ENCODE data around the gene CALHM3. TPM values are rescaled to one million over a fixed set of nuclear protein-coding genes. Genes with fewer than 3 reads are reported as not detected.

CALHM3 gene
- total and polyA plus RNA-seq, 2 experiments from 2014 or later = 0.14 to 0.19 TPM

DNA sequence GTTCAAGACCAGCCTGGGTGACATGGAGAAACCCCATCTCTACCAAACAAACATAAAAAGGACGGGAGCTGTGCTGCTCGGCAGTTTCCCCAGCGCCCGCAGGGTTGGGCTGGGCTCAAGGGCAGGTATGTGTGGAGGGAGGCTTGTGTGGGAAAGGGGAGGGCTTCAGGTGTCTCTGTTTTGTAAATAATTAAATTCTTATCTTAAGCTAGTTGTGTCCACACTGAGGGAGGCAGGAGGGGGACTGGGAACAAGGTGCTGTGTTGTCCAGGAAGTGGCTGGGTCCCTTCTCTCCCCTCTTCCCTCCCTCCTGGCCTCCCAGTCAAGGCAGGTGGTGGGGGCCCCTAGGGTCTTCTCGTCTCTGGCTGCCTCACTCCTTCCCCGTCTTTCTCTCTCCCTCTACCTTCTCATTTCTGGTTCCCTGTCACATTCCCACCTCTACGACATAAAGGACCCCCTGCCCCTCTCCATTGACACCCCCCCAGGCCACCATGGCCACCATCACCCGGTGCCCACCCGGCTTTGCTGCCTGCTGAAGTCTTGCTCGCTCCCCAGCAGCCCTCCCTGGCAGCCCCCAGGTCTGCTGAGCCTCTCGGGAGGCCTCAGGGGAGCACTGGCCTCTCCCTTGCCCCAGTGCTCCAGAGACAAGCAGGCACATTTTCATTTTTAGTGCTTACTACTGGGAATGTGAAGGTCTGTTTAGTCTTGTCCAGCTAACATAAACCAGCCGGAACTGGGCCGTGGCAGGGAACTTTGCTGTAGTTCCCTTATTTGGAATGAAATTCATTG is 33.7 kb upstream of the CALHM3 start (continued):
- TF ChIP-seq, protein P1, sequence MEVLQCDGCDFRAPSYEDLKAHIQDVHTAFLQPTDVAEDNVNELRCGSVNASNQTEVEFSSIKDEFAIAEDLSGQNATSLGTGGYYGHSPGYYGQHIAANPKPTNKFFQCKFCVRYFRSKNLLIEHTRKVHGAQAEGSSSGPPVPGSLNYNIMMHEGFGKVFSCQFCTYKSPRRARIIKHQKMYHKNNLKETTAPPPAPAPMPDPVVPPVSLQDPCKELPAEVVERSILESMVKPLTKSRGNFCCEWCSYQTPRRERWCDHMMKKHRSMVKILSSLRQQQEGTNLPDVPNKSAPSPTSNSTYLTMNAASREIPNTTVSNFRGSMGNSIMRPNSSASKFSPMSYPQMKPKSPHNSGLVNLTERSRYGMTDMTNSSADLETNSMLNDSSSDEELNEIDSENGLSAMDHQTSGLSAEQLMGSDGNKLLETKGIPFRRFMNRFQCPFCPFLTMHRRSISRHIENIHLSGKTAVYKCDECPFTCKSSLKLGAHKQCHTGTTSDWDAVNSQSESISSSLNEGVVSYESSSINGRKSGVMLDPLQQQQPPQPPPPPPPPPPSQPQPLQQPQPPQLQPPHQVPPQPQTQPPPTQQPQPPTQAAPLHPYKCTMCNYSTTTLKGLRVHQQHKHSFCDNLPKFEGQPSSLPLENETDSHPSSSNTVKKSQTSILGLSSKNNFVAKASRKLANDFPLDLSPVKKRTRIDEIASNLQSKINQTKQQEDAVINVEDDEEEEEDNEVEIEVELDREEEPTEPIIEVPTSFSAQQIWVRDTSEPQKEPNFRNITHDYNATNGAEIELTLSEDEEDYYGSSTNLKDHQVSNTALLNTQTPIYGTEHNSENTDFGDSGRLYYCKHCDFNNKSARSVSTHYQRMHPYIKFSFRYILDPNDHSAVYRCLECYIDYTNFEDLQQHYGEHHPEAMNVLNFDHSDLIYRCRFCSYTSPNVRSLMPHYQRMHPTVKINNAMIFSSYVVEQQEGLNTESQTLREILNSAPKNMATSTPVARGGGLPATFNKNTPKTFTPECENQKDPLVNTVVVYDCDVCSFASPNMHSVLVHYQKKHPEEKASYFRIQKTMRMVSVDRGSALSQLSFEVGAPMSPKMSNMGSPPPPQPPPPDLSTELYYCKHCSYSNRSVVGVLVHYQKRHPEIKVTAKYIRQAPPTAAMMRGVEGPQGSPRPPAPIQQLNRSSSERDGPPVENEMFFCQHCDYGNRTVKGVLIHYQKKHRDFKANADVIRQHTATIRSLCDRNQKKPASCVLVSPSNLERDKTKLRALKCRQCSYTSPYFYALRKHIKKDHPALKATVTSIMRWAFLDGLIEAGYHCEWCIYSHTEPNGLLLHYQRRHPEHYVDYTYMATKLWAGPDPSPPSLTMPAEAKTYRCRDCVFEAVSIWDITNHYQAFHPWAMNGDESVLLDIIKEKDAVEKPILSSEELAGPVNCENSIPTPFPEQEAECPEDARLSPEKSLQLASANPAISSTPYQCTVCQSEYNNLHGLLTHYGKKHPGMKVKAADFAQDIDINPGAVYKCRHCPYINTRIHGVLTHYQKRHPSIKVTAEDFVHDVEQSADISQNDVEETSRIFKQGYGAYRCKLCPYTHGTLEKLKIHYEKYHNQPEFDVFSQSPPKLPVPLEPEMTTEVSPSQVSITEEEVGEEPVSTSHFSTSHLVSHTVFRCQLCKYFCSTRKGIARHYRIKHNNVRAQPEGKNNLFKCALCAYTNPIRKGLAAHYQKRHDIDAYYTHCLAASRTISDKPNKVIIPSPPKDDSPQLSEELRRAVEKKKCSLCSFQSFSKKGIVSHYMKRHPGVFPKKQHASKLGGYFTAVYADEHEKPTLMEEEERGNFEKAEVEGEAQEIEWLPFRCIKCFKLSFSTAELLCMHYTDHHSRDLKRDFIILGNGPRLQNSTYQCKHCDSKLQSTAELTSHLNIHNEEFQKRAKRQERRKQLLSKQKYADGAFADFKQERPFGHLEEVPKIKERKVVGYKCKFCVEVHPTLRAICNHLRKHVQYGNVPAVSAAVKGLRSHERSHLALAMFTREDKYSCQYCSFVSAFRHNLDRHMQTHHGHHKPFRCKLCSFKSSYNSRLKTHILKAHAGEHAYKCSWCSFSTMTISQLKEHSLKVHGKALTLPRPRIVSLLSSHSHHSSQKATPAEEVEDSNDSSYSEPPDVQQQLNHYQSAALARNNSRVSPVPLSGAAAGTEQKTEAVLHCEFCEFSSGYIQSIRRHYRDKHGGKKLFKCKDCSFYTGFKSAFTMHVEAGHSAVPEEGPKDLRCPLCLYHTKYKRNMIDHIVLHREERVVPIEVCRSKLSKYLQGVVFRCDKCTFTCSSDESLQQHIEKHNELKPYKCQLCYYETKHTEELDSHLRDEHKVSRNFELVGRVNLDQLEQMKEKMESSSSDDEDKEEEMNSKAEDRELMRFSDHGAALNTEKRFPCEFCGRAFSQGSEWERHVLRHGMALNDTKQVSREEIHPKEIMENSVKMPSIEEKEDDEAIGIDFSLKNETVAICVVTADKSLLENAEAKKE (CRISPR knock-in tag; IDR thresholded peaks at IDR 0.05) = no peak
- TF ChIP-seq POLR2AphosphoS5 (IDR thresholded peaks at IDR 0.05; ENCODE audit: low read depth) (no peak), STAT1 (IDR thresholded peaks at IDR 0.05; ENCODE audit: unreplicated experiment) (no peak), JUNB (IDR thresholded peaks at IDR 0.05; ENCODE audit: unreplicated experiment) (no peak), EZH2 (IDR thresholded peaks at IDR 0.05; ENCODE audit: low read depth, unreplicated experiment) (no peak), ZNF331 (CRISPR knock-in tag; IDR thresholded peaks at IDR 0.05; ENCODE audit: low read depth) (no peak)

DNA sequence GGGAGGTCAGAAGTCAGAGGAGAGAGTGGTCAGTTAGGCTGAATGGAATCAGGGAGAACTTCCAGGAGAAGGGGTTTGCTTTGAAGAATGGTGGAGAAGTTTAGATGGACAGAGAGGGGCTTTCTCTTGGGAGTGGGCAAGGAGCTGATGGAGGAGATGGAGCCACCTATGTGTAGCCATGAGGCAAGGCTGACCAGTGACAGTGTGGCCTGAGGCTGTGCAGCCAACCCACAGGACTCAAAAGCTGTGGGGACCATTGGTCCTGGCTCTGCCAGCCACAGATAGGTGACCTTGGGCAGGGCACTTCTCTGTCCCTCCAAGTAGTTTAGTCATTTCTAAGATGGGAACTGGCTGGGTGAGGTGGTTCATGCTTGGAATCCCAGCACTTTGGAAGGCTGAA is 33.1 kb upstream of the CALHM3 start:
- Mint-ChIP-seq H3K9me3 (no peaks in the 10 kb centered on the region), H3K27ac (no peak overlapping the region), H3K27me3 (ENCODE audit: insufficient read depth, low read depth, poor library complexity) (peaks cover 6% of the 10 kb centered on the region), H3K36me3 (ENCODE audit: low read depth) (no peaks in the 10 kb centered on the region), H3K4me3 (no peak overlapping the region), H3K4me1 (peaks cover 8% of the 10 kb centered on the region; the same call in 1 of the 3 replicates)
- no peak overlapping the region for H3K4me2 ChIP-seq
- H3K79me2 ChIP-seq (replicated peaks; ENCODE audit: insufficient read depth) = no peaks in the 10 kb centered on the region
- H3K9me2 ChIP-seq (ENCODE audit: insufficient read depth) = no peaks in the 10 kb centered on the region
- no peak overlapping the region for H3K4me3 ChIP-seq
- H2AFZ ChIP-seq = no peak overlapping the region
- no peaks in the 10 kb centered on the region for H3F3A ChIP-seq (replicated peaks; ENCODE audit: low read depth)
- no peak for TF ChIP-seq STAT1 (IDR thresholded peaks at IDR 0.05; ENCODE audit: unreplicated experiment)
- TF ChIP-seq JUNB (IDR thresholded peaks at IDR 0.05; ENCODE audit: unreplicated experiment) = no peak
- TF ChIP-seq POLR2AphosphoS5 (IDR thresholded peaks at IDR 0.05; ENCODE audit: low read depth) = no peak
- TF ChIP-seq, protein P1 (CRISPR knock-in tag; IDR thresholded peaks at IDR 0.05) = no peak
- no peak for ATAC-seq
- H3K36me3 ChIP-seq (ENCODE audit: insufficient read depth) = no peaks in the 10 kb centered on the region
- no peak overlapping the region for H3K27ac ChIP-seq (ENCODE audit: low read depth)
- no peaks in the 10 kb centered on the region for H3K4me1 ChIP-seq (ENCODE audit: insufficient read depth)
- no peaks in the 10 kb centered on the region for H3K27me3 ChIP-seq (ENCODE audit: insufficient read depth)
- H4K20me1 ChIP-seq (replicated peaks; ENCODE audit: insufficient read depth) = no peaks in the 10 kb centered on the region
- DNase-seq (ENCODE audit: low spot score) = no peak

Data from GM23338 (cell line).